UCSD-AML1 (cell line): ENCODE measurements around the gene SHISA7.

Experiments
- DNase-seq: peaks from one replicate; lab custom pipeline; 2025; ENCODE audit not compliant: unreplicated experiment; lab: John Stamatoyannopoulos, UW

The SHISA7 gene

GRCh38 chr19:55443045-55443823 lies at the start of gene SHISA7:
SHISA7 (minus strand) TSS chr19:55443300; CDS start chr19:55442863, 437 bp downstream.
- DNase-seq: no peak

GRCh38 chr19:55492362-55492944 lies 49.4 kb upstream of the SHISA7 start:
- DNase-seq: no peak

DNA sequence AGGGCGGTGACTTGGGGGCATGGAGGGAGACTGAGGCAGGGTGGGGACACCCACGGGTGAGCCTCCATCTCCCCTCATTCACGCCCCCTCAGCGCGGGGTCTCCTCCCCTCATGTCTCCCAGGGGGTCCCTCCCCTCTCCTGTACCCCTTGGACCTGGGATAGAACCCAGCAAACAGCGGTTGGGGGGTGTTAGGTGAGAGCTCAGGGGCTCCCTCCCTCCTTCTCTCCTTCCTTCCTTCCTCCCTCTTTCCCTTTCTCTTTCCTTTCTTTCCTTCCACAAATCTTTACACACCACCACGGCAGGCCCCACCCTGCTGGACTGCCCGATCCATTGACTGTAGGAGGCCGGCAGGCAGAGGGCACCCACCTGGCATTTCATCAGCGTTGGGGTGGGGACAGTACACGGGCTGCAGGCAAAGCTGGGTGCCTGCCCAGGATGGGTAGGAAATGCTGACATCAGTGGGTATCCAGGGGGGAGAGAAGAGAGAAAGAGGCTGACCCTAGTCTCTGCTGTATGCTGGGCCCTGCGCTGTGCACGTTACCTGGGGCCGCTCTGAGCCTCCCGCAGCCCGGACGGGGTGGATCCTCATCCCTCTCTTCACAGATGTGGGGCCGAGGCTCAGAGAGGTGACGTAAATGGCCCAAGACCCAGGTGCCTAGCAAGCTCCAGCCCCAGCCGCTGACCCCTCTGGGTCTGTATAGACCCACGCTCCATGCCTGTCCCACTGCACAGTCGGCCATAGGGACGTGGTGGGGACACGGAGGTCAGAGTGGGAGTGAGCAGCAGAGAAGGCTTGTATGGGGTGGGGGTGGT lies 48.7 kb upstream of the SHISA7 start:
- no peak for DNase-seq

GRCh38 chr19:55490478-55491432 lies 47.7 kb upstream of the SHISA7 start:
- no peak for DNase-seq

DNA sequence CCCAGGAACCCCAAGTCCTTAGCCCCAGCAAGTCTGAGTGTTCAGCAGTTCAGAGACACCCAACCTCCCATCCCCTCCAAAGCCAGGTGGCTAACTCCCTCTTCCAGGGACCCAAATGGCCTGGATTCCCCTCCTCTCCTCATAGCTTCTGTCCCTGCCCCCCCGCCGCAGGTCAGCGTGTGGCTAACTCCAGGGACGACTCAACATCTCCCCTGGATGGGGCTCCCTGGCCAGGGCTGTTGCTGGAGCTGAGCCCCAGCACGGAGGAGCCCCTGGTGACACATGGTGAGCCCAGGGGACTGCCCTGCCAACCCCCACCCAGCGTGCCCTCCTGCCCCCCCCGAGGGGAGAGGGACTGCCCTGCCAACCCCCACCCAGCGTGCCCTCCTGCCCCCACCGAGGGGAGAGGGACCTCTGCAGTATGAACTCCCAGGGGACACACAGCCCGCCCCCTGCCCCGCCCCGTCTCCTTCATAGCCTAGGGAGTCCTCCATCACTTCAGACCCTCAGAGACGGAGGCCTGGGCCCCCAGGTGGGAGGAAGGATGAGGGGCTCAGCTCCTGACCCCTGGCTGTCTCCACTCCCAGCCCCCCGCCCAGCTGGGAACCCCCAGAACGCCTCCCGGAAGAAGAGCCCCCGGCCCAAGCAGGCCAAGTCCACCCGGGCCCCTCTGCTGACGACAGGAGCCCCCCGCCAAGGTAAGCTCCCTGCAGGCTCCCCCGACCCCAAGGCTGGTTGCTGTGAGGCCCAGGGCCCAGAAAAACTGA lies 46.8 kb upstream of the SHISA7 start:
- no peak for DNase-seq

GRCh38 chr19:55488986-55489710 lies 46.0 kb upstream of the SHISA7 start:
- DNase-seq: no peak

GRCh38 chr19:55487924-55488687 lies 45.0 kb upstream of the SHISA7 start, which contains the start of gene SSC5D:
SSC5D (plus strand) TSS chr19:55488436; CDS start chr19:55488590, 154 bp downstream.
- no peak for DNase-seq

GRCh38 chr19:55486971-55487923 lies 44.1 kb upstream of the SHISA7 start:
- peak; percentile 57 for DNase-seq

GRCh38 chr19:55486043-55486970 lies 43.2 kb upstream of the SHISA7 start:
- DNase-seq: no peak

GRCh38 chr19:55485439-55486011 lies 42.4 kb upstream of the SHISA7 start:
- DNase-seq: no peak

GRCh38 chr19:55484593-55485438 lies 41.7 kb upstream of the SHISA7 start, which contains the start of gene NAT14:
NAT14 (plus strand) TSS chr19:55485188; CDS start chr19:55485709, 521 bp downstream.
- DNase-seq: peak; percentile 61

DNA sequence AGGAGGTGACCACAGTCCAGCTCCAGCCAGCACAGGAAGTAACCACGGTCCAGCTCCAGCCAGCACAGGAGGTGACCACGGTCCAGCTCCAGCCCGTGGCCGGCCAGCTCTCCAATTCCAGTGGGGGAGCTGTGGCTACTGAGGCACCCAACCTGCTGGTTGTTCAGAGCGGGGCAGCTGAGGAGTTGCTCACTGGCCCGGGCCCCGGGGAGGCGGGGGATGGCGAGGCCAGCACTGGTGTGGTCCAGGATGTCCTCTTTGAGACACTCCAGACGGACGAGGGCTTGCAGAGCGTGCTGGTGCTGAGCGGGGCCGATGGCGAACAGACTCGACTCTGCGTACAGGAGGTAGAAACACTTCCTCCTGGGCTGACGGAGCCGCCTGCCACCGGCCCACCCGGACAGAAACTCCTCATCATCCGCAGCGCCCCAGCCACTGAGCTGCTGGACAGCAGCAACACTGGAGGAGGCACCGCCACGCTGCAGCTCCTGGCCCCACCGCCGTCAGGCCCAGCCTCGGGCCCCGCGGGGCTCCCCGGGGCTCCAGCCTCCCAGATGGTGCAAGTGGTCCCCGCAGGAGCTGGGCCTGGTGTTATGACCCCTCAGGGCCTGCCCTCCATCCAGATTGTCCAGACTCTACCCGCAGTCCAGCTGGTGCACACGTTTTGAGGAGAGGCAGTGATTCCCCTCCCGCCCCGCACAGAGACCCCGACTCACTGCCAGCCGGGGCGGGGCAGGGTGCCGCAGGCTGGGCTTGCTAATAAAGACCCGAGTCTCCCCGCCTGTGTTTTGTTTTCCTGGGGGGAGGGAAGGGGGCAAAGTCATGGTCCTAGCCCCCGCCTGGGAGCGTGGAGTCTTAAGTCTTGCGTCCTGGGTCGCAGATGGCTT lies 40.8 kb upstream of the SHISA7 start:
- no peak for DNase-seq

- no peak for DNase-seq
Measured at GRCh38 chr19:55482967-55483705, 40.0 kb upstream of the SHISA7 start.
